CD4-positive, alpha-beta T cell treated with Interleukin-6 at 100 ng/mL for 8 hours (primary cell): ENCODE data around the gene LYST.
"Not testable (repeated sequence)": the region's sequence is repeated elsewhere in the genome, so short reads cannot be mapped to it uniquely, and the experiment has no call there.

ENCODE experiments used
- DNase-seq: peaks from one replicate; pipeline ENCODE4 v3.0.0-alpha.2; 2020; ENCODE audit warnings: mixed read lengths, low spot score

The LYST gene

DNA sequence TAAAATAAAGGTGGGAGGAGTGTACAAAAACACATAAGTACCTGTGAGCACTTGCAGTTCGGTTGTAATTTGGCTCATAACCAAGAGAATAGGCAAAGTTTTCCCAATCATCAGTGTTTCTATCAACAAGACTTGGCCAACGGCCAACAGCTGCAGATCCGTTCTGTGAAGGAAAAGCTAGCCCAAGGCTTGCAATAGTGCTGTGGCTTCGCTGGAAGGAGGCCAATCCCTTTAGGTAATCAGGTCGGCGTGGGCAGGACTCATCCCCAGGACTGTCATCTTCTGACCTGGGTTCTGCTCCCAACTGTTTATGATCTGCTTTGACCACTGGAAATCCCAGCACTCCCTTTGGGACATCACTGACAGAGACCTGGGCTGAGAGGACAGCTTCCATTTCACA is 107.8 kb downstream of the LYST start:
- DNase-seq: no peak

DNA sequence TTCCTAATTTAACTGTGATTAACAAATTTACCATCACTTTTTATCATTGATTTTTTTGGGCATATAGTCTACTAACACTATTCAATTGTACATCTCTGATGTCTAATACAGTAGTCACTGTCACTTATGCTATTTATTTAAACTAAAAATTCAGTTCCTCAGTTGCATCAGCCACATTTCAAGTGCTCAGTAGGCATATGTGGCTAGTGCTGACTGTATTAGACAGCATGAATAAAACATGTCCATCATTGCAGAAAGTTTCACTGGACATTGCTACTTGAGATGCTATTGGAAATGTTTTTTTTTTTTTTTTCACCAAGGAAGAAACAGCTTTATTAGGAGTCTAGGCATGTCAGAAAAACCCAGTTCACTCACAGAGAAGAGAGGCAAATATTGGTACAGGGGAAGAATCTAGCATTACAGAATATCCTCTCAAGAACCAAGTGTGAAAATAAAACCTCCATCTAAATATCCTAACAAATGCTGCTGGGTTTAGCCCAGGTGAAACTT is 109.1 kb downstream of the LYST start:
- no peak for DNase-seq

DNA sequence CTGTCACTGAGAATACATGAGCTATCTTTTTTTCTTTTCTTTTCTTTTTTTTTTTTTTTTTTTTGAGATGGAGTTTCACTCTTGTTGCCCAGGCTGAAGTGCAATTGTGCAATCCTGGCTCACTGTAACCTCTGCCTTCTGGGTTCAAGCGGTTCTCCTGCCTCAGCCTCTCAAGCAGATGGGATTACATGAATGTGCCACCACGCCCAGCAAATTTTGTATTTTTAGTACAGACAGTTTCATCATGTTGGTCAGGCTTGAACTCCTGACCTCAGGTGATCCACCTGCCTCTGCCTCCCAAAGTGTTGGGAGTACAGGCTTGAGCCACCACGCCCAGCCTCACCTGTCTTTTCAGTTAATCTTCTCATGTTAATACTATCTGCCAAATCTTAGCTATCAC is 112.5 kb downstream of the LYST start:
- DNase-seq: not testable (repeated sequence)

DNA sequence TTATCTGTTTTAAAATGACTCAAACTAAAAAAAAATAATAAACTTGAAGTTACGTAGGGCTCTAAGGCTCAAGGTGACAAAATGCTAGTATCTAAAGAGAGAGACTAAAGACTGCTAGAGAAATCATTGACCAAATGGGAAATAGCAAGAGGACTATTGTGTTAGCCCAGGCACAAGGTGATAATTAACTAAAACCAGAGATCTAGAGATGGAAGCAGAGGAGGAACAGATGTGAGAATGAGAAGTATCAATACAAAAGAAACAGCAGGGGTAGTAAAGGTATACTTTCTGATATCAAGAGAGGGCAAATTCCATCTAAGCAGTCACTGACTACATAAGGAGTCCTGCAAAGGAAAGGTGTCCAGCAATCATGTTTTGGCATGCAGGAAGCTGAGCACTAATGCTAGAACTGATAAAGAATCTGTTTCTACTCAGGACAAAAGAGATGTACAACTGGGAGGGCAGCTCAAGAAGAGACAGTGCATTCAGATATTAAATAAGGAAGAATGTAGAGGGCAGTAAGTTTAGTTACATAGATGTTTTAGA is 116.9 kb downstream of the LYST start:
- no peak for DNase-seq

DNA sequence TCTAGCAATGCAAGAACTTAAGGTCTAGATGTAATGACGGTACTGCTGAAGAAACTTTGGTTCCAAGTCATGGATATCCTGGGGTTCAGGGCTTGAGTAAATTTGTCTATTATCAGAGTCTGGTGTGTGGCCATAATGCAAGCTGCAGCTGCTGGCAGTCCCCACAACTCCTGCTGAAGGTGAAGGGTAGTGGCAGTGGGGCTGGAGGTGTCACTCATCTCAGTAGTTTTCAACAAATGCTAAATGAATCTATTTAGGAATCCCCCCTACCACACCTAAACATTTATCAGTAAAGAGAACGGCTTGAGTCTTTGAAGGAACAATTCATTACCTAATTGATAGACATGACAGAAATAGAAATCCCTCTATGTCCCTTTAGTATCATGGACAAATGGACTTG is 118.0 kb downstream of the LYST start:
- DNase-seq: no peak

DNA sequence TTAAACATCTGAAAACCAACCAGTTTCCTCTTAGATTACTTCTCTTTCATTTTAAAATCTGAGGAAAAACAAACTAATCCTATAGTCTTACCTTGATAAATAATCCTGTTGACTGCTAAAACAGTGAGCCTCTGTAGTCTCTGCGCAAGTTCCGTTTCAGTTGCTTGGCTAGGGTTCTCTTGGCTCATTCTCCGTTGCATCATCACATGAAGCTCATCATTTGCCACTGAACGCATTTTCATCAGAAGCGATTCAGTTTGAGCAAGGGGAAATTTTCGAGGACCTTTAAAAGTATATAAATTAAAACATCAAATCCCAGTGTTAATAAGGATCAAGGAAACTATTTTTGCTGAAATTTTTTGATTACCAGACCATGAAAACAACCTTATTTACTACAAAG is 120.5 kb downstream of the LYST start:
- no peak for DNase-seq

DNA sequence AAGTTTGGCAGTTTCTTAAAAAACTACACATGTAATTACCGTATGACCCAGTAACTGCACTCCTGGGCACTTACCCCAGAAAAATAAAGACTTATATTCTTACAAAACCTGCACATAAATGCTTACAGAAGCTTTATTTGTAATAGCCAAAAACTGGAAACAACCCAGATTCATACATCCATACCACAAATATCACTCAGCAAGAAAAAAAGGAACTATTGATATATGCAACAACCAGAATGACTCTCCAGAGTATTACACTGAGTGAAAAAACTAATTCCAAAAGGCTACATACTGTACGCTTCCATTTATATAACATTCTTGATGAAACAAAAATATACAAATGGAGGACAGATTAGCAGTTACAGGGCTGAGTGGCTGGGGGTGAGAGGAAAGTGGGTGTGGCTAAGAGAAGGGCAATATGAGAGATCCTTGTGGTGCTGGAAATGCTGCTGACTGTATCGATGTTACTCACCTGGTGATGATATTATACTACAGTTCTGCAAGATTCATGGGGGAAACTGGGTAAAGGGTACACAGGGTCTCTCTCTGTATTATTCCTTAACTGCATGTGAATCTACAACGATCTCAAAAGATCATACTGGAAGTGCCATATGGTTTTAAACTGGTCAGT is 121.1 kb downstream of the LYST start:
- DNase-seq: no peak

DNA sequence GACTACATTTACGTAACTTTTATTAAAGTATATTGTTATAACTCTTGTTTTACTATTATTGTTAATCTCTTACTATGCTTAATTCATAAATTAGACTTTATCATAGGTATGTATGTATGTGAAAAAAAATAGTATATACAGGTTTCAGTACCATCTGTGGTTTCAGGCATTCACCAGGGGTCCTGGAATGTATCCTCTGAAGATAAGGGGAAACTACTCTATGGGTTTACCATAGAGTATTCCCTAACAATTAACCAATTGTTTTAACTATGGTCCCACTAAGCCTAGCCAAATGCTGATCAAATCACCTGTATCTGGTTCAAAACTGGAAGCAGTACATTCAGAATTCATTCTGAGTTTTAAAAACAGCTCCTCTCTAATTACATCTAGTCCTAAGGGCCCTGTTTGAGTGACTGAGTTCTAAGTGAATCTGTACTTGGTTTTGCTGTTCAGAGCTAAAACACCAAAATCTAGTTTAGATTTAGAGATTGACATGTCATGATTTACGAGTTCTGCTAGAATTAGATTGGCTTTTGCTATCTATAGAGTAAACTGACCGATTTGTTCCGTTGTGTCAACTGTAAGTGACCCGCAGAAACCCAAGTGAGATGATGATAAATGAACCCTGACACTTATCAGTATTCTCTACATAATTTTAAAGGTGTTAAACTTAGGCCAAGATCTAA is 123.6 kb downstream of the LYST start:
- no peak for DNase-seq

DNA sequence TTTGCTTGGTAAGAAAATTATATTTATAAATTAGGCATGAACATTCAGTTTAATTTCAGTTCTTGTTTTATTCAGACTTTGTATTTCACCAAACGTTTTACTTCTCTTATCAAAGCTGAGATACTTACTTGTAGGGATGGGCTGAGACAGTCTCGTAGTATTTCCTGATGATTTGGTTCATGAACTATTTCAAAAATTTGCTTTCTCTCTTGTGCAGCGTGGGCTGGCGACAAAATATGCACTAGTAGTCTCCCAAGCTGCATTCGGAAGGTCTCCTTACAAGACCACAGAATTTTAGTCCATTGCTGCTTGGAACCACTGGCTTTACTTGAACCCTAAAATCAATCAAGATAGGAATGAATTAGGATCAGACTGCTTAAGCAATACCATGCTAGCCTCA is 125.4 kb downstream of the LYST start:
- DNase-seq: no peak

DNA sequence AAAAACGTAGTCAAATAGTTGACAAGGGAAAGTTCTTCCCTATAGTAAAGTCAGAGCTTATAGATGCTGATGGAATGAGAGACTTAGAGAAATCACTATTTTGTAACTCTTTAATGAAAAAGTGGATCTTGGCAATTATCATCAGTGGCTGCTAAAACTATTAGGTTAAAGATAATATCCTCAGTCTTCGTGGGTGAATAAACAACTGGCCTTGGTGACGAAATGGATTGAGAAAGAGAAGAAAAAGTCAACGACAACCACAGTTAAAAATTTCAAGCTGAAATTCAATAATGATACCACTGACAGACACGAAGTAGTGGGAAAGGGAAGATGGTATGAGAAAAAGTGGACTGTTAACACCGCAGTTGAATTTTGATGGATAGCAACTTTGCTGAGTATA is 127.1 kb downstream of the LYST start:
- DNase-seq: no peak

DNA sequence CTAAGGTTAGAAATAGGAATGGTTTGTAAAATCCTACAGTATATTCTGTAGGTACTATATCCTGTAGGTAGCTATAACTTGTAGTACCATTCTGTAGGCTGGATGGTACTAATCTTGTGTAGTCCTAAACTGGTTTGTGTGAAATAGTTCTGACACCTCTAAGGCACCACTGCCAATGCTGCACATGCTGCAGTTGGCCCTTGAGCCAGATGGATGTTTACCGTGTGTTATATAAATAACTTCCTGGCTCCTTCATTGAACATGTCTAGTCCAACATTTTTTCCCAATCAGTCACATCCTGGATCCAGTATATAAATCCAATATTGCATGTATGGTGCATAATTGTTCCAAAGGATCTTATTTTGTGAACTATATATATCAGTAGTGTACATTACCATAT is 127.6 kb downstream of the LYST start:
- no peak for DNase-seq

DNA sequence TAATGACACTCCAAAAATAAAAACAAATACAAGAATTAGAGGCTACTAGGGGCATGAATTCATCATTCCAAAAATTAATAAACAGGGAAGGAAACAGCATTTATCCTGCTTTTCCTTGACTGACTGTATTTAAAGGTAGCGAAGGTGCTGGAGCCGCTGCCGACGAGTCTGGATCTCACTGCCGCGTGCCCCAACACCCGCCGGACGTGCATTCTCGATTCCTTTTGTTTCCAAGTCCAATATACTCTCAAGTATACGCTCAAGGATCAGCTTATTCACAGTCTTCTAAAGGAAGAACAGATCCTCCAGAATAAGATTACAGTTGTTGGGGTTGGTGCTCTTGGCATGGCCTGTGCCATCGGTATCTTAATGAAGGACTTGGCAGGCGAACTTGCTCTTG is 129.0 kb downstream of the LYST start:
- DNase-seq: no peak

DNA sequence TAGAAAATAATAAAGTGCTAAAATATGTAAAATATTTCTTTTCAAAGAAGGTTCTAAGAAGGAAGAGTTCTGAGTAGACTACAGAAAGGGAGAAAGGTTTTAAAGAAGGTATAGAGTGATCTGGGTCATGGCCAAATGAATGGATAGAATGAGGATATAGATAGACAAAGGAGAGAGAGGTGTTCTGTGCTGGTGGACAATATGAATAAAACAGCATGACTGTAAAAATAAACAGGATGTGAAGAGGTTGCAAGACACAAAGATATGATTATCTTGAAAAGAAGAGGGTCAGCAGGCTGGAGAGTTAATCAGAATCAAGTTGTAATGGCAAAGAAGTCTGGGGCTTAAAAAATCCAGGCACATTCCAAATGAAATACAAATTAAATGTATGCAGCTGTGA is 130.4 kb downstream of the LYST start:
- DNase-seq: no peak

DNA sequence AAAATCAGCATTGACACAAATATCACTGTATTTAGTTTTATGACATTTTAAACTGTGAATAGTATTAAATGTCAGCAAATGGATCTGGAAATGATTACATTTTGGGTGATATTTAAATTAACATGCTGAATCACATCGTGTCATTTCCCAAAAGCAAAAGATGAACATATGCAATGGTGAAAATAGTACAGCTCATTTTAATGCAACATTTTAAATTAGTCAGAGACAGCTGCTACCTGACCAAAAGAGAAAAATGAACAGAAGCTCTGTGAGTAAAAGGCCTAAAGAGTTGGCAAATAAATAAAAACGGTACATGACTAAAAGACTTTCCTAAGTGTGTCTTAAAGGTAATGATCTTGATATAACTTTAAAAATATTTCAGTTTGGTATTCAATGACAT is 131.1 kb downstream of the LYST start:
- DNase-seq: no peak

DNA sequence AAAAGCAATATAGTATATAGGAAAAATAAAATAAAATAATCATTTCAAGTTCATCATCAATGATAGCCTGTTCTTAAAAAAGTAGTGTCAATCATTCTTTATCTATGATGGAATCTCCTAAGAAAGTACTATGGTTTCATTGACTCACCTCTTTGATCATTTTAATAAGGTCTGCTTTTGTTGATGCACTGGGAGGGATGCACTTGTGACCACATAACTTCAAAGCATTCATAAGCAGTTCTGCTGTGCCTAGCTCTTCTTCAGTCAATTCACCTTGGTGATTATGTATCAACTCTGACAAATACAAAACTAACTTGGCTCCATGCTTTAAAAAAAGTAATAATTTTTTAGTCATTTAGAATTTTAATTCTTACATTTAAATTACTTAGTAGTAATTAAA is 132.4 kb downstream of the LYST start:
- no peak for DNase-seq

DNA sequence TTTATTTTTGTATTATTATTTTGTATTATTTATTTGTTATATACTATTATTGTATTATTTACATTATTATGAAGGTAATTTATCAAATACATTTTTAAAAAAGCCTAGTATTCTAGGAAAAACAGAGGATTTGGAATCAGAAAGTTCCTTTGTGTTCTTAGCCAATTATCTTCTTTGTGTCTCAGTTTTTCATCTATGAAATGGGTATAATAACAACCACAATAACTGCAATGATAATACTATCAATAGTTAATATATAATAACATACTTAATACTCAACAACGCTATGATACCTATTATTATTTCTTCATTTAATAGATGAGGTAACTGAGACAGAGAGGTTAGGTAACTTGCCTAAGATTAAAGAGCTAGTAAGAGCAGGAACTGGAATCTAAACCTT is 136.7 kb downstream of the LYST start:
- no peak for DNase-seq

DNA sequence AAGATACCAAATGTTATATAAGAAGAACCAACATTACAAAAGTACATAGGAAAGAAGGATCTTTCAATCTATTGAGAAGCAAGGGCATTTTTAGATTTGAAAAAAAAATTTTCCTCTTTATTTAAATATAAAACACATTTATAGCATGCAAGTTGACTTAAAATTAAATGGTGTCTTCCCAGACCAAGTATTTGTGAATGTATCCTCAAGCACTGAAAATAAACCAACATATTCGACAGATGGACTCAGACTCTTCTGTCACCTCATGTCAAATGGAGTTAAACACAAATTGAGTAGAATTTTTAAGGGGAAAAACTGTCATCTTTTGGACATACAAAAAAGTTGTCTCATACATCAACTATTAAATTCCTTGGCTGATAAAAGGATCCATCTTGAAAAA is 140.1 kb downstream of the LYST start:
- DNase-seq: no peak

DNA sequence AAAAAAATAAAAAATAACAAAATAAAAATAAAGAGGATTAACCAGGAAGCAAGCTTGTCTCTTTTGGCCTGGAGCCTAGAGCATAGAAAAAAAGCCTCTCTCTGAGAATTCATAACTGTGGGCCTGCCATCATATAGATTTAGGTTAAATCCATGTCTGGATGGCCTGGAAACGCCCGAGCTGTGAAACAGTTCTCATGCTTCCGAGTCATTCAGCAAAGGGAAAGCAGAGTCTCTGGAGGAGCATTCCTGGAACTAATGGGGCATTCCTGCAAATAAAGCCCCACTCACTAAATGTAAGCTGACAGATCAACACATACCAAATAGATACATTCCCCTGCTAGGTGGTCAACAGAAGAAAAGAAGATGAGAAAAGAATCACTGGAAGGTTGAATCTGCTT is 141.3 kb downstream of the LYST start:
- no peak for DNase-seq

DNA sequence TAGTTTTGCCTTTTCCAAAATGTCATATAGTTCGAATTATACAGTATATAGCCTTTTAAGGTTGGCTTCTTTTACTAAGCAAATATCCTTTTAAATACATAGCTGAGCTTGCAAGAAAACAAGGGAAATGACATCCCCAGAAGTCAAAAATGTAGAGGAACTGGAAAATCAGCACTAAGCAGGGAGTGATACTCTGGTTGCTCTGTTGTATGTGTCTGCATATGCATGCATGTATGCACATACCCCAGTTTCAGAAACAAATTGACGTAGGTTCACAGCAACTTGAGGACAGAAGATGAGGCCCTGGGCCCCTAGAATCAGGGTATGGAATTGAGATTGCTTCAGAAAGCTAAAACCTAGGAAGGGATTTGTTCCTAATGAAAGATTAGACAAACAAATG is 142.0 kb downstream of the LYST start:
- no peak for DNase-seq

DNA sequence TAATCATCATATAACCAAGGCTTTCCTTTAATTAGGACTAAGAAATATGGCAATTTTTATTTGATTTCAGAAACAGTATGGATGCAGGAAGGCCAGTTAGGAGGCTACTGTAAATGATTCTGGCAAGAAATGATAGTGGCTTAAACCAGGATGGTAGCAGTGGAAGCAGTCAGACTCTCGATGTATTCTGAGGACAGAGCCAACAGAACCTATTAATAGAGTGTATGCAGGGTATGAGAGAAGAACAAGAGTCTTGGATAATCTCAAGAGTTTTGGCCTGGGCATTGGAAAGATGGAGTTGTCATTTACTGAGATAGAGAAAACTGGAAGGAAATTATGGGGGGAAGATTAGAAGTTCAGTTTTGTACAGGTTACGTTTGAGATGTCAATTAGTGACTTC is 143.8 kb downstream of the LYST start:
- DNase-seq: no peak

DNA sequence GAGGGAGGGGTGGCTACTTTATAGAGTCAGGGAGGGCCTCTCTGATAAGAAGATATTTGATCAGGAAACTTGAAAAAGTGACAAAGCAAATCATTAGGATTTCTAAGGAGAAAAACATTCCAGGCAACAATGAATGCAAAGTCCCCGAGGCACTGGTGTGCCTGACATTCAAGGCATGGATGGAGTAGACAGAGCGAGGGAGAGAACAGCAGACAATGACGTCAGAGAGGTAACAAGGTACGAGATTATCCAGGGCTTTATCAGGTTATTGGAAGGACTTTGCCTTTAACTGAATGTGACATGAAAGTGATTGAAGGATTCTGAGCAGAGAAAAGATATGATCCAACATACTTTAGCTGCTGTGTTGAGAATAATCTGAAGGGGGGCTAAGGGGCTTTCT is 144.7 kb downstream of the LYST start:
- no peak for DNase-seq

DNA sequence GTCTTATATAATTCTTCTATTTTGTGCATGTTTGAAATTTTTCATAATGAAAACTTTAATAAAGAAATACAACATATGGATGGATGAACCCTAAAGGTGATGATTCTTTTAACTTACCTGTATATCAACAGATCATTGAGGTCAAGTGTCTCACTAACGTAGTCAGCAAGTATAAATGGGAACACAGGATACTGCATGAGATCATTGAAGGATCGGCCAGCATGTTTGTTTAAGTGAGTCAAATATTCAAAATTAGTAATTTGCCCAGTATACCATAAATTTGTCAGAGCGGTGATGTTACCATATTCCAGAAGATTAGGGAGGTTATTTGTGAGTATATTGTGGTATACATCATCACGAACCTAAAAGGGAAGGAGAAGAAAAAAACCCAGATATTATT is 146.2 kb downstream of the LYST start:
- DNase-seq: no peak

DNA sequence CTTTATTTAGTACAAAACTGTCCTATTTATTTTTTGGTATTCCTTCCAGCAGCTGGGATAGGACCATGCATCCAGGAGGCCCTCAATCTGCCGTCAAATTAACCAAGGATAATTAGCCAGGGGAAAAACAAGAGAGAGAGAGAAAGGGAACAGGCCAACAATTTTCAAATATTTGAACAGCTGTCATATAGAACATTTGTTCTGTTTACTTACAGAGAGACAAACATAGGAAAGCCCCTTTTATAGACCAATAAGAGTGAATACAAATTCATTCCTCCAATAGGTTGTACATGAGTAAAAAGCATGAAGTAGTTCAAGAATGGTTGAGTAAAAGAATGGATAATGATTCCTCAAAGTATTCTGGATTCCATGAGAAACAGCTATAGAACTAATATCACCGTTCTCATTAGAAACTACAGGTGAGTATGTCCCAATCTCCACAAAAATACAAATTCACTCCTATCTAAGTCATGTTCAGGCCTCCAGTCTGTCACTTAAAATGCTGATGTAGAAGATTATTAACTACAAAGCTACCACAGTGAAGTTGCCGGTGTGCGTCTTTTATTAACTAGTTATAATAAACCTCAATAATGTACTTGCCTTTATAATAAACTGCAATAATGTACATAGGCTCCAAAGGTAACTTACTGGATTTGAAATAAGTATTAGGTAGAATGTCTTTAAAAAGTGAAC is 152.4 kb downstream of the LYST start:
- DNase-seq: no peak
